Measurements from ENCODE around the gene SLC8A2. TPM values are rescaled to one million over a fixed set of nuclear protein-coding genes. Genes with fewer than 3 reads are reported as not detected.
A peak's percentile ranks its signal among the peaks of the same experiment; 100 is the strongest.

The SLC8A2 gene
- total and polyA plus RNA-seq, 2 of the 8 experiments (the other 6 are each of a cell fraction or from before 2014, with no cell fraction given), result 7.3 to 12.4 TPM

DNA sequence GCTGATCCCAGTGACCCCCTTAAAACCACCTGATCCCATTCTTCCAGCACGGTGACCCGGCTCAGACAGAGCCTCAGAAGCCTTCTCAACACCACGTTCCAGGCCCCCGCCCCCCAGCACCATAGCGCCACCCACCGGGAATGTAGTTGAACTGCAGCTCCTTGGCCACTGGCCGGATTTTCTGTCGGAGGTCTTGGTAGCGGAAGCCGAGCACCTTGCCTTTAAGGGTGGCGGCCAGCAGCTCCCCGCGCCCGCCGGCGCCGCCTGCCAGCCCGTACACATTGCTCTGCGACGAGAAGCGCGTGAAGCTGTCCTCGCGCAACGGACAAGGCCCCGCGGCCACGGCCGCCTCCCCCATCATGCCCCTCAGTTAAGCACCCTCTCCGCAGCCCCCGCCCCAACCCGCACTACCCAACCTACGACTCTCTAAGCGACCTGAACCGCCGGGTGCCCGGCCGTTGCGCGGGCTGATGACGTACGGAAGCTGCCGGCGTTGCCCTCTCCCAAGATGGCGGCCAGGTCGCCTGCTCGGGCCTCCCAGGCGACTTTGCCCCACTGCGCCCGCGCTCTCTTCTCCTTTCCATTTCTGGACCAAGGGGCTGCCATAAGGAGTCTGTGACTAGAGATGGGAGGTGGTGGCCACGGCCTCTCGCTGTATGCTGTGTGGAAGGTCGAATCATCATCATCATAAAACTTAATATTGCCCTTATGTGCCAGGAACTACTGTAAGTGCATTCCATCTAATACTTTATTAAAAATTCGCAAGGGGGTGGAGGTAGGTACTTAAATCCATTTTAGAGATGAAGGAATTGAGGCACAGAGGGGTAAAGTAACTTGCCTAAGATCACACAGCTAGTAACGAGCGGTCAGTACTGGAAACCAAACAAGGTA lies 12.4 kb upstream of the SLC8A2 start, which contains the start of gene KPTN (continued):
- TF ChIP-seq TCF12 (IDR thresholded peaks at IDR 0.05; ENCODE audit: low read depth, low read length) (0 out of 2 replicates have a peak, but pooled peaks have one; percentile 39), YY1 (IDR thresholded peaks at IDR 0.05; ENCODE audit: low read depth, low read length) (peak; percentile 99), RFX5 (IDR thresholded peaks at IDR 0.05; ENCODE audit: borderline replicate concordance, low read depth, low read length) (no peak), GABPA (IDR thresholded peaks at IDR 0.05; ENCODE audit: borderline replicate concordance, insufficient read depth, low read length) (no peak), PHF8 (conservative IDR thresholded peaks at IDR 0.05; ENCODE audit: low read depth, low read length) (peak; percentile 81), EZH2 (IDR thresholded peaks at IDR 0.05; ENCODE audit: low read depth, low read length, severe bottlenecking) (no peak), SP1 (IDR thresholded peaks at IDR 0.05; ENCODE audit: low read depth, low read length) (peak; percentile 41; the same call in 1 of the 2 replicates), POLR2A (IDR thresholded peaks at IDR 0.05; ENCODE audit: control extremely low read depth in 1 of 2, low read depth in 2 of 2, low read length in 2 of 2) (peak in 1 of 2 experiments; percentile 68; a peak in 2 of 3 replicates), SIRT6 (IDR thresholded peaks at IDR 0.05; ENCODE audit: low read length) (no peak), ATF2 (IDR thresholded peaks at IDR 0.05; ENCODE audit: low read length) (no peak; the same call in 1 of the 2 replicates), HDAC2 (IDR thresholded peaks at IDR 0.05; ENCODE audit: borderline replicate concordance in 1 of 2, low read depth in 2 of 2, low read length in 2 of 2) (no peak), TBP (IDR thresholded peaks at IDR 0.05; ENCODE audit: low read depth, low read length) (peak; percentile 65), KDM5A (IDR thresholded peaks at IDR 0.05; ENCODE audit: low read length) (peak; percentile 76; the same call in 1 of the 2 replicates), ATF3 (IDR thresholded peaks at IDR 0.05; ENCODE audit: insufficient read depth, low read depth, low read length) (peak; percentile 92), CHD2 (IDR thresholded peaks at IDR 0.05; ENCODE audit: low read length) (no peak), CREB1 (IDR thresholded peaks at IDR 0.05) (peak; percentile 99), POLR2AphosphoS5 (IDR thresholded peaks at IDR 0.05; ENCODE audit: low read depth, low read length) (peak; percentile 74), JUND (IDR thresholded peaks at IDR 0.05; ENCODE audit: low read length) (peak; percentile 52; the same call in 1 of the 2 replicates), BACH1 (IDR thresholded peaks at IDR 0.05; ENCODE audit: low read length) (no peak)
- TF ChIP-seq, protein P1, sequence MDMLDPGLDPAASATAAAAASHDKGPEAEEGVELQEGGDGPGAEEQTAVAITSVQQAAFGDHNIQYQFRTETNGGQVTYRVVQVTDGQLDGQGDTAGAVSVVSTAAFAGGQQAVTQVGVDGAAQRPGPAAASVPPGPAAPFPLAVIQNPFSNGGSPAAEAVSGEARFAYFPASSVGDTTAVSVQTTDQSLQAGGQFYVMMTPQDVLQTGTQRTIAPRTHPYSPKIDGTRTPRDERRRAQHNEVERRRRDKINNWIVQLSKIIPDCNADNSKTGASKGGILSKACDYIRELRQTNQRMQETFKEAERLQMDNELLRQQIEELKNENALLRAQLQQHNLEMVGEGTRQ (IDR thresholded peaks at IDR 0.05; ENCODE audit: low read length), result peak; percentile 28; the same call in 1 of the 2 replicates
- TF ChIP-seq, protein P2, sequence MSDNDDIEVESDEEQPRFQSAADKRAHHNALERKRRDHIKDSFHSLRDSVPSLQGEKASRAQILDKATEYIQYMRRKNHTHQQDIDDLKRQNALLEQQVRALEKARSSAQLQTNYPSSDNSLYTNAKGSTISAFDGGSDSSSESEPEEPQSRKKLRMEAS (IDR thresholded peaks at IDR 0.05), result peak; percentile 17; the same call in 1 of the 2 replicates
